ENCODE data around the gene MORN3.

DNA sequence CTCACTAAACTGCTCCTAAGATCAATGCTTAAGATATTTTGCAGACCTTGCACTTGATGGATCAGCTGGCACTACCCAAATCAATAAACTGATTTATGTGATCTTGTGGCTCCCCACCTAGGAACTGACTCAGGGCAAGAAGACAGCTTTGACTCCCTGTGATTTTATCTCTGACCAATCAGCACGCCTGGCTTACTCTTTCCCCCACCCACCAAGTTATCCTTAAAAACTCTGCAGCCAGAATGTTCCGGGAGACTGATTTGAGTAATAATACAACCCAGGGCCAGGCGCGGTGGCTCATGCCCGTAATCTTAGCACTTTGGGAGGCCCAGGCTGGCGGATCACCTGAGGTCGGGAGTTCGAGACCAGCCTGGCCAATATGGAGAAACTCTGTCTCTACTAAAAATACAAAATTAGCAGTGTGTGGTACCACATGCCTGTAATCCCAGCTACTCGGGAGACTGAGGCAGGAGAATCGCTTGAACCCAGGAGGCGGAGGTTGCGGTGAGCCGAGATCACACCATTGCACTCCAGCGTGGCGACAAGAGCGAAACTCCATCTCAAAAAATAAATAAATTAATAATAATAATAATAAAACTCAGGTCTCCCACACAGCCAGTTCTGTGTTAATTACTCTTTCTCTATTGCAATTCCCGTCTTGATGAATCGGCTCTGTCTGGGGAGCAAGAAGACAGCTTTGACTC lies 12.0 kb downstream of the MORN3 start:
- TF ChIP-seq EP300 (IDR thresholded peaks at IDR 0.05) (no peak), CTCF (IDR thresholded peaks at IDR 0.05) (no peak), POLR2AphosphoS5 (IDR thresholded peaks at IDR 0.05) (no peak)
